K562 (cell line): ENCODE data around the gene ME3. TPM values are rescaled to one million over a fixed set of nuclear protein-coding genes. Genes with fewer than 3 reads are reported as not detected.

Experiments used
- AFF1 ChIP-seq, 2 experiments: fragments of 450-650 bp; IDR thresholded peaks; 2 replicates each; pipeline ENCODE4 v1.6.1; 2018; ENCODE audit warnings: mild to moderate bottlenecking in 2 of 2, low read depth in 1 of 2; ENCODE audit not compliant: partially characterized antibody in 2 of 2
- CBFA2T2 ChIP-seq: fragments of 450-650 bp; conservative IDR thresholded peaks from 2 replicates; pipeline ENCODE4 v1.6.1; 2017; ENCODE audit warnings: mild to moderate bottlenecking
- CBX3 ChIP-seq, 2 experiments: IDR thresholded peaks; 1 replicate in 1 of 2; 2 replicates in 1 of 2; pipeline ENCODE4 v1.6.1; 2012; ENCODE audit warnings: inconsistent platforms in 2 of 2, low read length in 2 of 2, borderline replicate concordance in 1 of 2, control low read depth in 1 of 2
- CCNT2 ChIP-seq: IDR thresholded peaks from 2 replicates; pipeline ENCODE4 v1.6.1; 2011; ENCODE audit warnings: borderline replicate concordance, low read depth, mild to moderate bottlenecking, moderate library complexity, mixed read lengths, low read length; ENCODE audit not compliant: insufficient read length; ENCODE audit errors: extremely low read depth
- CHD1 ChIP-seq: fragments of 200-600 bp; sonication (generic); IDR thresholded peaks from one replicate; pipeline ENCODE4 v1.6.1; 2012; ENCODE audit warnings: mild to moderate bottlenecking, moderate library complexity, low read length, inconsistent platforms
- ELF2 ChIP-seq: fragments of 250-450 bp; sonication (Bioruptor Pico); IDR thresholded peaks from 2 replicates; pipeline ENCODE4 v1.5.0; 2021; ENCODE audit warnings: mild to moderate bottlenecking
- EWSR1 ChIP-seq: fragments of 450-650 bp; IDR thresholded peaks from 2 replicates; pipeline ENCODE4 v1.6.1; 2018; ENCODE audit warnings: borderline replicate concordance, mild to moderate bottlenecking, low read depth, moderate library complexity; ENCODE audit not compliant: partially characterized antibody
- FOXM1 ChIP-seq, 2 experiments: fragments of 450-650 bp in 1 of 2; sonication (generic) in 1 of 2; formaldehyde crosslinking in 1 of 2; IDR thresholded peaks; 2 replicates each; pipeline versions ENCODE4 v1.6.1 to v1.9.0; 2017 to 2022; ENCODE audit warnings: low read depth in 2 of 2, mild to moderate bottlenecking in 2 of 2, missing genetic modification reagents in 1 of 2, moderate library complexity in 1 of 2
- GATA2 ChIP-seq: sonication (generic); formaldehyde crosslinking; IDR thresholded peaks from 2 replicates; pipeline ENCODE4 v1.4.0; 2020; ENCODE audit warnings: mild to moderate bottlenecking, missing genetic modification reagents
- HIVEP1 ChIP-seq: fragments of 250-450 bp; sonication (Bioruptor Pico); IDR thresholded peaks from 2 replicates; pipeline ENCODE4 v1.4.0; 2020; ENCODE audit warnings: mild to moderate bottlenecking
- RCOR1 ChIP-seq, 2 experiments: IDR thresholded peaks; 2 replicates each; pipeline ENCODE4 v1.6.1; 2012; ENCODE audit warnings: low read depth in 2 of 2, low read length in 2 of 2, borderline replicate concordance in 1 of 2, improper control_type of control experiment in 1 of 2
- SMARCA4 ChIP-seq: fragments of 450-650 bp; IDR thresholded peaks from 2 replicates; pipeline ENCODE4 v1.6.1; 2016
- SMARCC2 ChIP-seq: fragments of 450-650 bp; IDR thresholded peaks from 2 replicates; pipeline ENCODE4 v1.6.1; 2017; ENCODE audit warnings: antibody characterized with exemption, moderate library complexity, mild to moderate bottlenecking, low read depth
- SRSF7 ChIP-seq: fragments of 200-400 bp; formaldehyde crosslinking; optimal IDR thresholded peaks from 2 replicates; pipeline ENCODE3; 2017; ENCODE audit warnings: mild to moderate bottlenecking, low read depth, low read length
- TOE1 ChIP-seq, 2 experiments: fragments of 450-650 bp in 1 of 2; sonication (generic) in 1 of 2; formaldehyde crosslinking in 1 of 2; IDR thresholded peaks; 2 replicates each; pipeline versions ENCODE4 v1.7.1 to v1.8.0; 2016 to 2022; ENCODE audit warnings: borderline replicate concordance in 2 of 2, mild to moderate bottlenecking in 2 of 2, antibody characterized with exemption in 1 of 2, inconsistent platforms in 1 of 2, low read depth in 1 of 2, missing genetic modification reagents in 1 of 2, moderate library complexity in 1 of 2
- TSC22D4 ChIP-seq: fragments of 450-650 bp; IDR thresholded peaks from 2 replicates; pipeline ENCODE4 v1.6.1; 2016; ENCODE audit warnings: missing genetic modification characterization, missing biosample characterization, control low read depth
- ZNF165 ChIP-seq: fragments of 250-450 bp; sonication (Bioruptor Pico); IDR thresholded peaks from 2 replicates; pipeline ENCODE4 v1.4.0; 2020; ENCODE audit warnings: borderline replicate concordance
- ZNF224 ChIP-seq: sonication (generic); formaldehyde crosslinking; IDR thresholded peaks from 2 replicates; pipeline ENCODE4 v1.8.0; 2022; ENCODE audit warnings: mild to moderate bottlenecking, missing genetic modification reagents
- ZNF644 ChIP-seq: fragments of 200-800 bp; sonication (Bioruptor generic); IDR thresholded peaks from 2 replicates; pipeline ENCODE4 v1.6.1; 2016; ENCODE audit warnings: low read depth, missing genetic modification characterization, missing compliant biosample characterization
- ZNF740 ChIP-seq, 3 experiments: fragments of 200-800 bp in 1 of 3; sonication (Bioruptor generic) in 1 of 3; sonication (generic) in 1 of 3; formaldehyde crosslinking in 1 of 3; IDR thresholded peaks; 2 replicates each; pipeline versions ENCODE4 v1.6.1 to v1.8.0; 2016 to 2022; ENCODE audit warnings: mild to moderate bottlenecking in 2 of 3, missing compliant biosample characterization in 2 of 3, missing genetic modification characterization in 2 of 3, missing genetic modification reagents in 1 of 3
- ZNF778 ChIP-seq: fragments of 450-650 bp; formaldehyde crosslinking; IDR thresholded peaks from 2 replicates; pipeline ENCODE4 v1.4.0; 2020; ENCODE audit warnings: mild to moderate bottlenecking, moderate library complexity
- ZNF79 ChIP-seq: fragments of 250-450 bp; sonication (Bioruptor Pico); IDR thresholded peaks from 2 replicates; pipeline ENCODE4 v1.4.0; 2020; ENCODE audit warnings: low read depth, mild to moderate bottlenecking, moderate library complexity
- polyA plus RNA-seq, 8 experiments: library from polyadenylated mRNA; depleted of rRNA in 4 of 8; stranded (reverse) in 5 of 8; unstranded in 3 of 8; fragments of >200 nt; fragmentation: Nextera tagmentation in 2 of 8; fragmentation: Illumina TruSeq in 1 of 8; extraction: Ambion mirVana in 2 of 8; extraction: Trizol in 1 of 8; gene quantifications; 2 replicates each; pipeline versions ENCODE4 v1.2.1 to v1.2.3, GENCODE V29; 2011 to 2014; ENCODE audit warnings: inconsistent platforms in 1 of 8, missing spikeins in 1 of 8
- total RNA-seq, 7 experiments: library from RNA; depleted of rRNA in 6 of 7; stranded (reverse); fragments of >200 nt in 6 of 7; fragmentation: Illumina TruSeq in 2 of 7; extraction: Trizol in 2 of 7; gene quantifications; 2 replicates each; pipeline versions ENCODE4 v1.2.1 to v1.2.3, GENCODE V29; 2011 to 2021; ENCODE audit warnings: low replicate concordance in 1 of 7

Gene ME3
- total and polyA plus RNA-seq, 9 of the 15 experiments (the other 6 are each of a cell fraction or from before 2014, with no cell fraction given) = not detected

- TF ChIP-seq SRSF7 = no peak
- TF ChIP-seq EWSR1 = no peak
- no peak for TF ChIP-seq ZNF644 (tag)
- no peak for TF ChIP-seq ZNF165 (CRISPR knock-in tag)
- TF ChIP-seq AFF1 (IDR thresholded peaks at IDR 0.05; ENCODE audit: low read depth in 1 of 2, partially characterized antibody in 2 of 2) = peak in 1 of 2 experiments; percentile 47
- TF ChIP-seq CBX3 (IDR thresholded peaks at IDR 0.05; ENCODE audit: borderline replicate concordance in 1 of 2, low read length in 2 of 2) = no peak
- peak; percentile 87 for TF ChIP-seq SMARCA4
- peak; percentile 48; the same call in 1 of the 2 replicates for TF ChIP-seq GATA2 (CRISPR knock-in tag)
- TF ChIP-seq CCNT2 = peak; percentile 45
- TF ChIP-seq ZNF778 (CRISPR knock-in tag) = no peak
- TF ChIP-seq ELF2 (CRISPR knock-in tag) = no peak
- no peak for TF ChIP-seq ZNF740 (CRISPR knock-in tag; IDR thresholded peaks at IDR 0.05)
- no peak for TF ChIP-seq ZNF740 (tag; IDR thresholded peaks at IDR 0.05)
- no peak for TF ChIP-seq CHD1
- peak; percentile 71; the same call in 1 of the 2 replicates for TF ChIP-seq SMARCC2
- no peak for TF ChIP-seq TSC22D4 (tag)
- TF ChIP-seq HIVEP1 = no peak
- TF ChIP-seq CBFA2T2 = peak; percentile 79
- TF ChIP-seq ZNF79 = no peak
- no peak for TF ChIP-seq ZNF224
- TF ChIP-seq FOXM1 (IDR thresholded peaks at IDR 0.05; ENCODE audit: low read depth) = peak; percentile 53; the same call in 1 of the 2 replicates
- TF ChIP-seq FOXM1 (CRISPR knock-in tag; IDR thresholded peaks at IDR 0.05; ENCODE audit: low read depth) = no peak
- TF ChIP-seq TOE1 (IDR thresholded peaks at IDR 0.05; ENCODE audit: borderline replicate concordance) = no peak; the same call in 1 of the 2 replicates
- TF ChIP-seq TOE1 (CRISPR knock-in tag; IDR thresholded peaks at IDR 0.05; ENCODE audit: borderline replicate concordance, low read depth) = no peak
- TF ChIP-seq RCOR1 (IDR thresholded peaks at IDR 0.05; ENCODE audit: borderline replicate concordance in 1 of 2, low read depth in 2 of 2, low read length in 2 of 2) = peak in 1 of 2 experiments; percentile 75; a peak in 1 of 4 replicates
These were observed 255.9 kb downstream of the ME3 start (continued) for GRCh38 chr11:86416494-86416893.
